HG03432 (cell line): ENCODE data around the gene SCN11A.
"Not testable (repeated sequence)": the region's sequence is repeated elsewhere in the genome, so short reads cannot be mapped to it uniquely, and the experiment has no call there.

ENCODE experiments used
- ATAC-seq: cut with Tn5 transposase; IDR thresholded peaks from one replicate; pipeline ENCODE4 v1.9.1; 2021; ENCODE audit warnings: mild to moderate bottlenecking, moderate library complexity; ENCODE audit not compliant: unreplicated experiment

SCN11A gene

DNA sequence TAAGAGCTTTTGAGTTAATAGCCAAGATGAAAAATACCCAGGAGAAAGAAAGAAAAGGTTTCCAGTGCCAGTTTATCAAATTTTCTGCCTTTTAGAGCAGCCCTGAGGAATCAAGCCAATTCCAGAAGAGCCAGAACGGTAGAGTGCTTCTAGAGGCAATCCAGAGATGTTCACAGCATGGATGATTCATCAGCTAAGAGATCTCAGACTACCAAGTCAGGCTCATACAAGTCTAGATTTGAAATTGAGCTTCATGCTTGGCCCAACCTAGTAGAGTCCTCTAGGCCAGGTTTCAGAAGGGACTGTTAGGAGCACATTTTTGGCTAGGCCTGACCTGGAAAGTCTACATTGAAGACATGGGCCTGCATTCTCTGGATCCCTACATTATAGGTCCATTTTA lies 15.5 kb upstream of the SCN11A start:
- no peak for ATAC-seq

DNA sequence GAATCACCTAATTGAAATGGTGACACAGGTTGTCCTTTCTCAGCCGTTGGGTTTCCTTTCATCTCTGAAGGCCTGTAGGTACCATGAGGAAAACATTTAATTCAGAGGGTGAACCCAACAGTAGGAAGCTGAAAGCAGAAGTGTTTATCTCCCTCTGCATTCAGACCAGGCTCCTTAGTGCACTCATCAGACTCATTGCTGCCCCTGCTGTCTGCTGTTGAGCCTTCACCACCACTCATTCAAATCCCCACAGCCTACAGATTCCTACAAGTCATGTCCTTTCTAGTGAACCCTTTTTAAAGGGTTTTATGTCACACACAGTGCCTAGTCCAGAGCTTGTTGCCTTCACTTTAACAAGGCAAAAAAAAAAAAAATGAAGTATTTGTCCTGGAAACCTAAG lies 13.5 kb upstream of the SCN11A start:
- ATAC-seq = peak; percentile 98

DNA sequence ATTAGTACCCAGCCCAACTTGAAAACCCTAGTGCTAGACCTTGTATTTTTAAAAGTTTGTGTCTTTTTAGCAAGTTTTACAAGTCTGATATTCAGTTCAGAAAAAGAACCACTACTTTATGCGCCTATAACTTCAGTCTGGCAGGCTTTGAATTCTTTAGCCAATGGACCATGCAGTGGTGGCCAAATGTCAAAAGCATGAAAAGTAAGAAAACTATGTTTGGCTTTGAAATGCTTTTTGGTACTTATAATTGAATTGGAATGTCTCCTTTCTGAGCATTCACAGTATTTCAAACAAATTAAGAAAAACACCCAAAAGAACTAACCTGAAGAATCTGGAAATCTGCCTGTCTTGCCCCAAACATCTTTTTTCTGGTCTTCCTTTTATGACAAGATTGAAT lies 12.9 kb upstream of the SCN11A start:
- ATAC-seq = no peak

DNA sequence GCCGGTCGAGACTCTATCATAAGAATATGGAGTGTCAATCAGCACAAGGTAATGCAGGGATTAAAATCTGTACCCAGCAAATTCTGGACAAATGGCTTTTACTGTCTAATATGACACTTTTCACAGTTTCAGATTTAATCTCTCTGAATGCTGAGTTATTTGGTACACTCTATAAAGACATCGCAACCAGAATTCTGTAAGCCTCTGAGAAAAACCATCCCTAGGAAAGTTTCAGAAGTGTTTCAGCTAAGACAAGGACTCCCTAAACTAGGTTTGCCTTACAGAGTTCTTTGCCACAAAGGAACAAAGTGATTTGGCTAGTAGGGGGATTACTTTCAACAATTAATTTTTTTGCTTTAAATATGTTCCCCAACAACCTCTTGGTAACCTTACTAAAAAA lies 11.4 kb upstream of the SCN11A start:
- no peak for ATAC-seq

DNA sequence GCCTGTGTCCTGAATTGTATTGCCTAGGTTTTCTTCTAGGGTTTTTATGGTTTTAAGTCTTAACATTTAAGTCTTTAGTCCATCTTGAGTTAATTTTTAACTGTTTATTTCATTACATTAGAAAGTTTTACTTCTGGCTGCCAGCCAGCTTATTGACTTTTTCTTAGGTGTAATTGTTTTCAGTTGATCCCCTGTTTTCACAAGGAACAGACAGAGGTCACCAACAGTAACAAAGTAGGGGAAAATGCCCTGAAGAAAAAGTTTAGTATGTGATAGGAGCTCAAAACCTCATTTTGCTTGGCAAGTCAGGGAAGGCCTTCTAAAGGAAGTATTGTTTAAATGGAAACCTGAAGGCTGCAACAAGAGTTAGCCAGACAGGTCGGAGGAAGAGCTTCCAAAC lies 10.4 kb upstream of the SCN11A start:
- no peak for ATAC-seq

DNA sequence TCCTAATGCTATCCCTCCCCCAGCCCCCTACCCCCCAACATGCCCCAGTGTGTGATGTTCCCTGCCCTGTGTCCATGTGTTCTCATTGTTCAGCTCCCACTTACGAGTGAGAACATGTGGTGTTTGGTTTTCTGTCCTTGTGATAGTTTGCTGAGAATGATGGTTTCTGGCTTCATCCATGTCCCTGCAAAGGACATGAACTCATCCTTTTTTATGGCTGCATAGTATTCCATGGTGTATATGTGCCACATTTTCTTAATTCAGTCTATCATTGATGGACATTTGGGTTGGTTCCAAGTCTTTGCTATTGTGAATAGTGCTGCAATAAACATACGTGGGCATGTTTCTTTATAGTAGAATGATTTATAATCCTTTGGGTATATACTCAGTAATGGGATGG lies 9.5 kb upstream of the SCN11A start:
- ATAC-seq = not testable (repeated sequence)

DNA sequence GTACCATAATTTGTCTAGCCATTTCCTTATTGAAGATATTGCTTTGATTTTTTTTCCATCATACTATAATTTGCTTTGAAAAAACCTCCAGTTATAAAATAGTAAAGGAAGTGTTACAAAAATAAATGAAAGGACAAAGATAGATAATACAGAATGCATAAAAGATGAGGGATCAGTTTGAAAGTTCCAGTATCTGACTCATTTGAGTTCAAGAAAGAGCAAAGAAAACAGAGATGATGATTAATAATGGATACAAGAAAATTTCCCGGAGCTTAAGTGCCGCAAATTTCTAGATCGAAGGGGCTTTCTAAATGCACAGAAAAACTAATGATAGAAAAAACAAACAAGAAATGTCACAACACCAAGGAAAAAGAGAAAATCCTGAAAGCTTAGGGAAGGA lies 4.4 kb upstream of the SCN11A start:
- ATAC-seq = no peak

DNA sequence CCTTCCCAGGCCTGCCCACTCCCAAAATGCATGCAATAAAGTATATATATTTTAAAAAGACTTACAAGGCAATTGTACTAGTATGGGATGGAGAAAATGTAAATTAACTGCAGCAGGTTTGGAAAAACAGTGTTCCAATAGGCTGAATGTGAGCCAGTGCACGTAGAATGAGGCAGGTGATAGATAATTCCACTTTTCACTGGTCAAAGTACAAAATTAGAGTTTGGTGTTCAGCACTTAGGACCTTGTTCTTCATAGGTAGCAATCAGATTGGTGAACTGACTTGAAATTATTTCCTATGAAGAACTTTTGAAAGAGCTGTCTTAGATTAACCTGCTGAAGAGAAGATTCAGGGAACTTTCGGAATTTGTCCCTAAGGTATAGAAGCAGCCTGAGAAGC lies 2.0 kb upstream of the SCN11A start:
- ATAC-seq = no peak

DNA sequence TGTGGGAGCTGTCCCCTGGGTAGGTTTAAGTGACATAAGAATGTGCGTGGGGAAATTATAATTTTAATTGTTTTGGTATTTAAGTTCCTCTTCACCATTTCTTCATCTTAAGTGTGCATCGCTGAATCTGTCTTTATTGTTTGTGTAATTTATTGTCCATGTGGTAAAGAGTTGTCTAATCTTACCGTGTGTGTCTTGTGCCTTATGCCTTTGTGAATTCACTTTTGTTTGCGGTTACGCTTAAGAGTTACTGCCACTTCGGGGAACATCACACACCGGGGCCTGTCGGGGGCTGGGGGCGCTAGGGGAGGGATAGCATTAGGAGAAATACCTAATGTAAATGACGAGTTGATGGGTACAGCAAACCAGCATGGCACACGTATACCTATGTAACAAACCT lies 839 bp upstream of the SCN11A start:
- ATAC-seq = no peak

DNA sequence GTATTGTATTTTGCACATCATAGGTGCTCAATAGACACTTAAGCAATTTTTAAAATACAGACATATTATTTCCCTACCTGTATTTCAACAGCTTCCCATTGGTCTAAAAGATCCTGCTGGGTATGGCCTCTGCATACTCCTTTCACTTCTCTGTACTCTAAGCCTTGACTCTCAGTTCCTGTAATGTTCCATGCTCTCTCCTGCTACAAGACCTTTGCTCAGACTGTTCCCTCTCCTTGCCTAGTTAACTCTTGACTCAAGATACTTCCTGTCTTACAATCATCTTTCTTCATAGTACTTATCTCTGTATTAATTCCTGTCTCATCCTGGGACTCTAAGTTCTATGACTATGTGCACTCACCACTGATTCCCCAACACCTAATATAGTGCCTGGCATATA lies 1.7 kb downstream of the SCN11A start:
- ATAC-seq = no peak

DNA sequence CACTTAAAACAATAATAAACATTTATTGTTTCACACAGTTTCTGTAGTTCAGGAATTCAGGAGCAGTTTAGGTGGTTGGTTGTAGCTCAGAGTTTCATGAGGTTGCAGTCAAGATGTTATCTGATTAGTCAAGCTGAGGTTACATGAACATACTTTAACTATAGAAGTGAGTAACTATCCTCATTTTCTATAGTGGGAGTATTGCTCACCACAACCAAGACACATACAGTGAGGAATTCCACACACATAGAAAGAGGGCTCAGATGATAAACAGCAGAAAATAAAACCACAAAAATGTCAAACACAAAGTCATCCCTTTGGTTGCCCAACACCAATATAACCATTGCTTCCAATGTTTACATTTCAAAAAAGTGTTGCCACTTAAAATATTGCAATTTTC lies 13.6 kb downstream of the SCN11A start:
- no peak for ATAC-seq

DNA sequence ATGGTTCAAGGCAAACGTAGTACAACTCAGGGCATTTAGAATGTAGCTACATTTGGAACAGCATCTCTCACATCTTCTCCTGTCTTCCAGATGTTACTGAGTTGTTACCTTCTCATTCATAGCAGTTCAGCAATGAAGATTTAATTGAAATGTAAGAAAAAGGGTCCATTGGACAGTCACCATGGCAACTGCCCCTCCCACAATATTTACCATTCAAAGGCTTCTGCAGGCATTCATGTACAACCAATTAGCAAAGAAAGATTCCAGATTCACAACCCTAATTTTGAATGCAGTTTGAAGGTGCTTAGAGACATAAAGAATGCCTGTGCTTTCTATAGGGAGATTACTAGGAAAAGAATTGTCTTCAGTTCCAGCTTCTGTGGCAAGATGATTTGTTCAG lies 22.2 kb downstream of the SCN11A start:
- ATAC-seq = no peak

DNA sequence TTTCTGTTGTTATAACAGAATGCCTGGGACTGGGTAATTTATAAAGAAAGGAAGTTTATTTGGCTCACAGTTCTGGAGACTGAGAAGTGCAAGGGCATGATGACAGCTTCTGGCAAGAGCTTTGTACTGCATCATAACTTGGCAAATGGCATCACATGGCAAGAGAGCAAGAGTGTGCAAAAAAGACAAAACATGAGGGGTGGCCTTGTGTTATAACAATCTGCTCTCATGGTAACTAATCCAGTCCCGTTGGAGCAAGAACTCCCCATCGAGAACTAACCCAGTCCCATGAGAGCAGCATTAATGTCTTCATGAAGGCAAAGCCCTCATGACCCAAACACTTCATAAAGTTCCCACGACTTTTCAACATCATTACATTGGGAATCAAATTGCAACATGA lies 23.2 kb downstream of the SCN11A start:
- ATAC-seq = no peak

DNA sequence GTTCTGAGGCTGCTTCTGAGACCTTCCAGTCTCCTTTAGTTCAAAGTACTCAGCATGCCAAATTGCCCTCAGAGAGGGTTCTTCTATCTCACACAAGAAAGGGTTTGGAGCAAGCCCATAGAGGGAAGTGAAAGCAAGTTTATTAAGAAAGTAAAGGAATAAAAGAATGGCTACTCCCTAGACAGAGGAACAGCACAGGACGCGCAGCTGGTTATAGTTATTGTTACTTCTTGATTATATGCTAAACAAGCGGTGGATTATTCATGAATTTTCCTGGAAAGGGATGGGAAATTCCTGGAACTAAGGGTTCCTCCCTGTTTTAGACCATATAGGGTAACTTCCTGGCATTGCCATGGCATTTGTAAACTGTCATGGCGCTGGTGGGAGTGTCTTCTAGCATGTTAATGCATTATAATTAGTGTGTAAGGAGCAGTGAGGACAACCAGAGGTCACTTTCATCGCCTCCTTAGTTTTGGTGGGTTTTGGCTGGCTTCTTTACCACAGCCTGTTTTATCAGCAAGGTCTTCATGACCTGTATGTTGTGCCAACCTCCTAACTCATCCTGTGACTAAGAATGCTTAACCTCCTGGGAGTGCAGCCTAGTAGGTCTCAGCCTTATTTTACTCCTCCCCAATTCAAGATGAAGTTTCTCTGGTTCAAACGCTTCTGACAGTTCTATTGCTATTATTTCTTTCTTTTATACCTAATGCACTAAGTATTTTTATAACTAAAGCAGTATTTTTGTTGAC lies 26.3 kb downstream of the SCN11A start:
- no peak for ATAC-seq

DNA sequence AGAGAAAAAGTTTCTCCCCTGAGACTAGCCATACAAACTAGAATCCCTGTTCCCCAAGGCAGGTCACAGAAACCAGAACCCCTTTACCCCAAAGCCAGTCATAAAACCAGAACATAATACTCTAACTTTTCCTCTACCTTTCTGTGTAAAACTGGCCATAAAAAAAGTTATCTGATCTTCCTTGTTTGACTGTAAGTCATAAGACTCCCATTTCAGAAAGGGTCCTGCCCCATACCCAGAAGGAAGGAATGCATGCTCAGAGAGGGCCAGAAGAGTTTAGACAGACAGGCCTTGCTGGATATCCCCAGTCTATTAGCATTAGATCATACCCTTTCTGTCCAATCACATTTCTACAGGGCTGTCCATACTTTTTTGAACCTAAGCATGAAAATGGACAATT lies 27.2 kb downstream of the SCN11A start:
- no peak for ATAC-seq

DNA sequence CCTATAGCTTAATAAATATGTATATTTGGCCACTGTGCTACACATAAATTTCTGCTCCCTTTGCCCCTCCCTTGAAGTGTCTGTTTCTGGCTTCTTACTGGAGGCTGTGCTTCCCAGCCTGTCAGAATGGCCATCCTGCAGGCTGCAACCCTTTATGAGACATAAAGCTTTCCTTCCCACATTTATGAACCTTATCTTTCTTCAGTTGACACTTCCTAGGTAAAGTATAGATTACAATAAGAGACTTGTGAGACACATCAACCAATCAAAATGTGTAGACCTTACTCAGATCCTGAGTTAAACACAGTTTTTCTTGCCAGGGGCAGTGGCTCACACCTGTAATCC lies 29.5 kb downstream of the SCN11A start:
- no peak for ATAC-seq

DNA sequence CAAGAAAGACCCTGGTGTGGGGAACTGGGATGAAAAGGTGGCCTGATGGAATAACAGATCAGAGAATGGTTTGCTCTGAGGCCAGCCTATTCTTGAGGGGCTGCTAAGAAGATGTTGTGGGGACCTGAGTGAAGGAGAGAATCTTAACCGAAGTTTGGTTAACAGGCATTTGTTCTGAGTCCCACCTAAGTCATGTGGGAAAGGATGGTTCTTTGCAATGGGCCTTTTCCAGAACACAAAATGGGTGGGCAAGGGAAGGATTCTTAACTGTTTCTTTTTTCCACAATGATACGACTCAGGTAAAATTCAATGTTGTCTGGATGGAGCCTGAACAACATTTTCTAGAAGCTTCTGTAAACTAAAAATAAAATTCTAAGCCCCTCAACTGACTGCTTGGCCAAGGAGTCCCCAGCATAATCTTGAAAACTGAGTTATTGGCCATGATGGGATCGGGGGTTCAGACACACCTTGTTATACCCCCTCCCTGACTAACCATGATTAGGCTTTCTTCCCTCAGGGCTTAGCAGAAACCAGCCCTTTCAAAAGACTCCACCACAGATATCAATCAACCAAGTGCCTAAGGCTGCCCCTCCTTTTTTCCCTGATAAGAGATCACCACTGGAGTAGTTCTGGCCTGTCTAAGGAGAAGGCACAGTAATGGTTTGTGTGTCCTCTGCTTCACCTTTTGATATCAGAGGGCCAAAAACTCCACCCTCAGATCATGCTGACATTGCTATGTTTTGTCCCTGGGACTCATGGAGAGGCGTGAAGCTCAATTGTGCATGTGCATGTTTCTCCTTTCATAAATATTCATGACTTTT lies 30.1 kb downstream of the SCN11A start:
- ATAC-seq = no peak

DNA sequence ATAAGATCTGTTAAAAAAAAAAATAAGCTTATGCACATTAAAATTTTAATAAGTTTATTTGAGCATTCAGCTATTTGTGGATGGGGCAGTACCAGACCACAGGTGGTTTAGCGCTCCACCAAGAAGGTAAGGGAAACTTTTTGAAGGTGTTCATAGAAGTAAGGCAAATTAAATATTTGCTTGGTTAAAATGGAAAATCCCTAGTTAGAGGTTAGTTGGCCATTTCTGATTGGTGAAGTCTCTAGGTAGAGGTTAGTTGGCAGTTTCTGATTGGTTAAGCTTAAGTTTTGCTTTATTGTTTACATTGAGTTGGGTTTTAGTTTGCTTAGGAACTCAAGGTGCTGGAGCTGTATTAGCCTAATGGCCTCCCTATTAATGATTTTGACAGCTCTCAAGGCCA lies 30.7 kb downstream of the SCN11A start:
- ATAC-seq = peak; percentile 72

DNA sequence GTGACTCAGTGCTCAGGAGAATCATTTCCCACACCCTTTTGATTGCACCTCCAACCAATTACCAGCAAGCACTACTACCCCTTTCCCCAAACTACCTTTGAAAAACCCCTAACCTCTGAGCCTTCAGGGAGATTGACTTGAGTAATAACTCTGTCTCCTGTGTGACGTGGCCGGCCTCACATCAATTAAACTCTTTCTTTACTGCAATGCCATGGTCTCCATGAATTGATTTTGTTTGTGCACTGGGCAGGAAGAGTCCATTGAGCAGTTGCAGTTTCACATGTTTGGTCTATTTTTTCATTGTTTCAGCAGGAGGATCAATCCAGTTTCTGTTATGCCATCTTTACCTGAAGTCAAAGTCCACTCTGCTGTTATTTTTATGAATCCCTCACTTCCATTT lies 32.4 kb downstream of the SCN11A start:
- ATAC-seq = no peak

DNA sequence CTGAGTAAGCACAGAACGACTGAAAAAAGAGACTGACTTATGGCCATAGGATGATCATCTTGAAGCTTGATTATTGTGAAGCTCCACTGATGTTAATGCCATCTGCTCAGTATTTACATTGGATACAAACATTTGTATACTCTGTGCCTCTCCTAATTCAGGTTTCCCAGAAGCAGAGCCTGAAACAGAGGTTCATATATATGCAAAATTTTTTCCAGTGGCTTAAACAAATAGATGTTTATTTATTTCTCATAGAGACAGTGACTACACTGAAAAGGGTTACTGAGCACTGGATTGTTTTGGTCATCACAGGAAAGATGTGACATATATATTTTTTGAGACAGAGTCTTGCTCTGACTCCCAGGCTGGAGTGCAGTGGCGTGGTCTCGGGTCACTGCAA lies 36.3 kb downstream of the SCN11A start:
- no peak for ATAC-seq

DNA sequence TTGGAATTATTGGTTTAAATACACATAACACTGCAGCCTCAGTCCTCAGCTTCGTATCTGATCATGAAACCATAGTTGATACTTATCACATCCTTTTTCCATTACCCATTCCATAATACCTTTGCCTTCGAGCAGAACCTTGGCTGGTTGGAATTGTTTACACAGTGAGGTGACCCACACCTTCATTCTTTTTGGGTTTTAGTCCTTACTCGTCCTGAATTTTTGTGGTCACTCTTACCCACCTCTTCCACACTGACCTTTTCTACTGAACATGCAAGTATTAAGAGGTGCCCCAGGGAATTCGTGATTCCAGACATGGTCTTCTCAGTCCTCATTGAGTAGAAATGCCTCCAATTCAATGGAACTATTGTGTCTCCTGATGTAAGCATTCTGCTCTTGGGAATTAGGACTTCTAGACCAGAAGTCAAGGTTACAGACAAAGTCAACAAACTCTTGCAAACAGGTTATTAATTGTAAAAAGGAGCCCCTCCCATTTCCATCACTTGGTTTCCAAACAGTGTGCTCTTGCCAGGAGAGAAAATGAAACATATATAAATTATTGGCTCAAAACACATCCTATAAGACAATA lies 37.7 kb downstream of the SCN11A start:
- no peak for ATAC-seq

DNA sequence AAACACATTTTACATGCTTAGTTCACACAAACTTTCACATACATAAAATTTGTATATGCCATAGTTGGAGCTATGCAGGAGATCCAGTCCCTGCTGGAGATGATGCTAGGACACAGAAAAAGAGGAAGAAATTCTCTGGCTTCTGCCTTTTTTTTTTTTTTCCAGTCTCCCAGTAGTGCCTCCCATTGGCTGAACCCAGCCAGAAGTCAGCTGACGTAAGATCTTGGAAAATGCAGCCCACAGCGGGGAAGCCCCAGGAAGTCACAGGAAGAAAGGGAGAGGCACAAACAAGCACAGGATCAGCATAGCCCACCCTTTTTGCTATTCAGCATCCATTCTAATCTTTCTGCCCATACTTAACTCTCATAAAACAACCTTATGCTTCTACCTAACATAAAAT lies 38.5 kb downstream of the SCN11A start:
- ATAC-seq = no peak
